Breast epithelium (tissue), 4 donors: Measurements from ENCODE around the gene BEST2. TPM values are rescaled to one million over a fixed set of nuclear protein-coding genes. Genes with fewer than 3 reads are reported as not detected.

Source experiments
- DNase-seq, 2 donors: peaks; one replicate each; pipeline ENCODE4 v3.0.0-alpha.2; 2019; ENCODE audit warnings: low spot score in 2 of 2
- H3K27ac ChIP-seq, 2 donors: fragments of 200-600 bp; sonication (generic) in 1 of 2; one replicate each; pipeline ENCODE4 v1.5.1; 2016 to 2019; ENCODE audit warnings: mild to moderate bottlenecking in 1 of 2
- H3K27me3 ChIP-seq, 2 donors: fragments of 200-600 bp; sonication (generic) in 1 of 2; one replicate each; pipeline versions ENCODE4 v1.5.1 to v1.6.0; 2017 to 2019; ENCODE audit warnings: control low read depth in 1 of 2, mild to moderate bottlenecking in 1 of 2
- H3K36me3 ChIP-seq: fragments of 200-600 bp; one replicate; pipeline ENCODE4 v1.5.1; 2019
- H3K4me1 ChIP-seq, 2 donors: fragments of 200-600 bp; sonication (generic); one replicate each; pipeline ENCODE4 v1.5.1; 2016 to 2019; ENCODE audit warnings: control low read depth in 1 of 2
- H3K4me3 ChIP-seq, 3 donors: fragments of 200-600 bp; sonication (generic); 1 replicate in 2 of 3; 2 replicates in 1 of 3; pipeline ENCODE4 v1.5.1; 2016 to 2019; ENCODE audit warnings: mild to moderate bottlenecking in 3 of 3, moderate library complexity in 2 of 3
- H3K9me3 ChIP-seq, 2 donors: fragments of 200-600 bp; sonication (generic) in 1 of 2; one replicate each; pipeline ENCODE4 v1.5.1; 2016 to 2019; ENCODE audit warnings: control low read depth in 1 of 2
- CTCF ChIP-seq, 3 donors: fragments of 450-650 bp; IDR thresholded peaks; one replicate each; pipeline ENCODE4 v1.5.1; 2016 to 2017; ENCODE audit warnings: antibody characterized with exemption in 3 of 3, mild to moderate bottlenecking in 3 of 3, moderate library complexity in 3 of 3
- POLR2A ChIP-seq: fragments of 450-650 bp; IDR thresholded peaks from one replicate; pipeline ENCODE4 v1.6.1; 2016; ENCODE audit warnings: antibody characterized with exemption, mild to moderate bottlenecking, moderate library complexity
- POLR2AphosphoS5 ChIP-seq, 3 donors: sonication (generic); formaldehyde crosslinking; IDR thresholded peaks; one replicate each; pipeline ENCODE4 v1.6.1; 2017; ENCODE audit warnings: antibody characterized with exemption in 3 of 3
- intact Hi-C: fragments of 100-400 bp; cut with DNase I; formaldehyde crosslinking; loops from one replicate; pipeline ENCODE4 v1.15.1; 2023; ENCODE audit warnings: low total_unique reads
- total RNA-seq, 3 donors: library from RNA; depleted of rRNA; stranded (reverse); fragments of >200 nt; gene quantifications; one replicate each; pipeline ENCODE4 v1.1.0, GENCODE V29; 2016

BEST2 gene
- total RNA-seq, 3 donors from 2014 or later: not detected

GRCh38 chr19:12748489-12748888 is 3.1 kb upstream of the BEST2 start:
- Histone ChIP-seq H3K4me3 (no peak overlapping the region), H3K36me3 (no peaks in the 10 kb centered on the region), H3K9me3 (peaks cover 0 to 11% of the 10 kb centered on the region in 2 donors), H3K27ac (no peak overlapping the region), H3K27me3 (peaks cover 0 to 29% of the 10 kb centered on the region in 2 donors), H3K4me1 (no peaks in the 10 kb centered on the region)
- intact Hi-C loops: no loop called here
- TF ChIP-seq POLR2AphosphoS5 (IDR thresholded peaks at IDR 0.05): no peak
- no peak for TF ChIP-seq CTCF (IDR thresholded peaks at IDR 0.05)
- no peak for TF ChIP-seq POLR2A
- DNase-seq: no peak

GRCh38 chr19:12749938-12750521 is 1.6 kb upstream of the BEST2 start:
- Histone ChIP-seq H3K4me3 (no peak overlapping the region), H3K36me3 (no peaks in the 10 kb centered on the region), H3K27ac (no peak overlapping the region), H3K9me3 (peaks cover 0 to 11% of the 10 kb centered on the region in 2 donors), H3K4me1 (no peaks in the 10 kb centered on the region), H3K27me3 (peaks cover 0 to 31% of the 10 kb centered on the region in 2 donors)
- no peak for DNase-seq
- intact Hi-C loops: no loop called here
- TF ChIP-seq POLR2A (no peak), POLR2AphosphoS5 (IDR thresholded peaks at IDR 0.05) (no peak), CTCF (IDR thresholded peaks at IDR 0.05) (no peak)

GRCh38 chr19:12750851-12751250 is 740 bp upstream of the BEST2 start:
- intact Hi-C loops: no loop called here
- Histone ChIP-seq H3K27ac (no peak overlapping the region), H3K9me3 (peaks cover 0 to 11% of the 10 kb centered on the region in 2 donors), H3K36me3 (no peaks in the 10 kb centered on the region), H3K4me3 (no peak overlapping the region), H3K4me1 (no peaks in the 10 kb centered on the region), H3K27me3 (peaks cover 0 to 31% of the 10 kb centered on the region in 2 donors)
- DNase-seq: no peak
- TF ChIP-seq CTCF (IDR thresholded peaks at IDR 0.05): no peak
- no peak for TF ChIP-seq POLR2AphosphoS5 (IDR thresholded peaks at IDR 0.05)
- TF ChIP-seq POLR2A: no peak

- DNase-seq: no peak
- no peak overlapping the region for H3K4me3 ChIP-seq
- peaks cover 0 to 31% of the 10 kb centered on the region in 2 donors for H3K27me3 ChIP-seq
- intact Hi-C loops: no loop called here
- no peaks in the 10 kb centered on the region for H3K36me3 ChIP-seq
- no peak overlapping the region for H3K27ac ChIP-seq
- H3K4me1 ChIP-seq: no peaks in the 10 kb centered on the region
- no peak for TF ChIP-seq POLR2AphosphoS5 (IDR thresholded peaks at IDR 0.05)
- no peak for TF ChIP-seq POLR2A
- TF ChIP-seq CTCF (IDR thresholded peaks at IDR 0.05): no peak
- H3K9me3 ChIP-seq: peaks cover 0 to 9% of the 10 kb centered on the region in 2 donors
Observed at GRCh38 chr19:12752056-12752781, 628 bp downstream of the BEST2 start.

GRCh38 chr19:12754465-12755196 is 3.0 kb downstream of the BEST2 start:
- Histone ChIP-seq H3K27me3 (peaks cover 0 to 31% of the 10 kb centered on the region in 2 donors), H3K4me1 (no peaks in the 10 kb centered on the region), H3K27ac (no peak overlapping the region), H3K9me3 (no peaks in the 10 kb centered on the region), H3K4me3 (no peak overlapping the region), H3K36me3 (no peaks in the 10 kb centered on the region)
- intact Hi-C loops: no loop called here
- TF ChIP-seq POLR2AphosphoS5 (IDR thresholded peaks at IDR 0.05) (no peak), POLR2A (no peak), CTCF (IDR thresholded peaks at IDR 0.05) (no peak)
- no peak for DNase-seq
